Neuron (in vitro differentiated cells): ENCODE data around the gene CCHCR1.

ENCODE experiments used
- H2AFZ ChIP-seq: one replicate; pipeline ENCODE4 v1.6.1; 2013; ENCODE audit warnings: low read depth, mild to moderate bottlenecking, inconsistent platforms, low read length, moderate library complexity
- H3K27me3 ChIP-seq: one replicate; pipeline ENCODE4 v1.6.1; 2013; ENCODE audit warnings: low read length; ENCODE audit not compliant: insufficient read depth
- H3K36me3 ChIP-seq: one replicate; pipeline ENCODE4 v1.6.1; 2013; ENCODE audit warnings: low read length; ENCODE audit not compliant: insufficient read depth
- H3K4me1 ChIP-seq: one replicate; pipeline ENCODE4 v1.6.1; 2013; ENCODE audit warnings: low read length; ENCODE audit not compliant: insufficient read depth
- H3K4me3 ChIP-seq: 2 replicates; pipeline ENCODE4 v1.5.1; 2013; ENCODE audit warnings: mild to moderate bottlenecking, low read length, moderate library complexity
- H3K9me3 ChIP-seq: one replicate; pipeline ENCODE4 v1.6.1; 2013; ENCODE audit warnings: low read length

The CCHCR1 gene

DNA sequence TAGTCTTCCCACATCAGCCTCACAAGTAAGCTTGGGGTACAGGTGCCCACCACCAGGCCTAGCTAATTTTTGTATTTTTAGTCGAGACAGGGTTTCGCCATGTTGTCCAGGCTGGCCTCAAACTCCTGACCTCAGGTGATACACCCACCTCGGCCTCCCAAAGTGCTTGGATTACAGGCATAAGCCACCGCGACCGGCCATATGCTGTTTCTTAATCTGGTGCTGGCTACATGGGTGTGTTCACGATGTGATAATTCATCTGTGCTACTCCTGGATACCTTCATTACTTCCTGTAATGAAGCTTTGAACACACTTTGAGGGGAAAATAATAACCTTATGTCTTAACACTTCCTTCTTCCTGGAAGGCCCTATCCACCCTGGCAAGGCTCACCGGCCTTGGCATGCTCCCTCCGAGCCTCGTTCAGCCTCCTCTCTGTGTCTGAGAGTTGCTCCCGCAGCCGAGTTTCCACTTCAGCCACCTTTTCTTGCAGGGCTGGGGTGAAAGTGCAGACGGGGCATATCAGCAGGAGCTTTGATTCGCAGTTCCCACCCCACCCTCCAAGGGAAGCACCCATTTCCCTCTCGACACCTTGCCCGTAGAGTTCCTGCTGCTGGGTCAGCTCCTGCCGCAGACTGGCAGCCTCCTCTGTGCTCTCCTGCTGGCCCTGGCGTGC, 13.2 kb downstream of the CCHCR1 start:
- H3K36me3 ChIP-seq = peaks cover 21% of the 10 kb centered on the region
- H3K4me3 ChIP-seq = no peak overlapping the region
- no peaks in the 10 kb centered on the region for H3K27me3 ChIP-seq
- H3K9me3 ChIP-seq = no peaks in the 10 kb centered on the region
- no peaks in the 10 kb centered on the region for H3K4me1 ChIP-seq
- H2AFZ ChIP-seq = no peak overlapping the region

DNA sequence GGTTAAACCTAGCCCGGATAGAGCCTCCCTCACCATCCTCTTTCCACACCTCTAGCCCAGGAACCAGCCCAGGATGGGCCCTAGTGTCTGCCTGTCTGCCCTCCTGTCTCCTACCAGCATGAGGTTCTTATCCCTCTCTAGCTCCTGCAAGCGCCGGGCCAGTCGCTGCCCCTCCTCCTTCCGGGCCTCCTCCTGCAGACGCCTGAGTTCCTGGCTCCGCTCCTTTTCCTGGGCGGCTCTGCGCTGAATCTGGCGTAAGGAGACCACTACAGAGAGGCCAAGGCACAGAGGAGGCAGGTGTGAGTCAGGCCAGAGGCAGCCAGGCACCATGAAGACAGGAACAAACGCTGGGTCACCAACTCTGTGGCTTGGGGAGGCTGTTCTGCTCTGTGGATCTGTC, 14.5 kb downstream of the CCHCR1 start:
- Histone ChIP-seq H3K27me3 (no peaks in the 10 kb centered on the region), H3K36me3 (peaks cover 21% of the 10 kb centered on the region)

DNA sequence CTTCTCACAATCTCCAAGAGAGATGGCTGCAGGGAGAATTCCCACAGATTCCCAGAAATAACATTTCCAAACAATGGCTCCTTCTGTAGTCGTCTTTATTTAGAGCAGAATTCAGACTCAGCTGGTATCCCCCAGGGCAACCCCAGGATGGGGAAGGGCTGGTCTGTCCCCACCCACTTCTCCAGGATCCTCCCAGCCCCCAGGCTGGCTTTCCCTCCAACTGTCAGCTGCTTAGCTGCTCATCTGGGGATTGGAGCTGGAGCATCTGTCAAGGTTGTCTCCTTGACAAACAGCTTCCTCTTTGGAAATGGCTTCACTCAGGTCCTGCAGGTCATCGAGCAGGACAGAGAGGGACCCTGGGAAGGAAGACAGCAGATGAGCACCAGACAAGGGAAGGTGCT, 15.2 kb downstream of the CCHCR1 start:
- Histone ChIP-seq H3K27me3 (no peaks in the 10 kb centered on the region), H3K4me1 (no peaks in the 10 kb centered on the region), H2AFZ (no peak overlapping the region), H3K9me3 (no peaks in the 10 kb centered on the region), H3K36me3 (peaks cover 21% of the 10 kb centered on the region), H3K4me3 (no peak overlapping the region)

More for the DNA sequence above, 14.5 kb downstream of the CCHCR1 start:
- H3K4me3 ChIP-seq = no peak overlapping the region
- H3K4me1 ChIP-seq = no peaks in the 10 kb centered on the region
- no peak overlapping the region for H2AFZ ChIP-seq
- H3K9me3 ChIP-seq = no peaks in the 10 kb centered on the region

DNA sequence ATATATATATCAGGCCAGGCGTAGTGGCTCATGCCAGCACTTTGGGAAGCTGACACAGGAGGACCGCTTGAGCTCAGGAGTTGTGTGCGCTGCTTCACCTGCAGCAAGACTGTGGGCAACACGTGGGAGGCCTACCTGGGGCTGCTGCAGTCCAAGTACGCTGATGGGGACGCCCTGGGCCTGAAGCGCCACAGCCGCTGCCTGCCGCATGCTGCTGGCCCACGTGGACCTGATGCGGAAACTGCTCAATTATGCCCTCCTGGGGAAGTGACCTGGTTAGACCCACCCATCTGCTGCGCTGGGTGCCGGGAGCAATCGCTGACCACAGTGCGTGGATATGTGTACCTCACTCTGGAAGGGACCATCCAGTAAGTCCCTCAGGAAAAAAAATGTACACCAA, 17.0 kb downstream of the CCHCR1 start:
- Histone ChIP-seq H3K9me3 (no peaks in the 10 kb centered on the region), H3K27me3 (no peaks in the 10 kb centered on the region), H2AFZ (no peak overlapping the region), H3K36me3 (peaks cover 21% of the 10 kb centered on the region), H3K4me1 (no peaks in the 10 kb centered on the region), H3K4me3 (no peak overlapping the region)

DNA sequence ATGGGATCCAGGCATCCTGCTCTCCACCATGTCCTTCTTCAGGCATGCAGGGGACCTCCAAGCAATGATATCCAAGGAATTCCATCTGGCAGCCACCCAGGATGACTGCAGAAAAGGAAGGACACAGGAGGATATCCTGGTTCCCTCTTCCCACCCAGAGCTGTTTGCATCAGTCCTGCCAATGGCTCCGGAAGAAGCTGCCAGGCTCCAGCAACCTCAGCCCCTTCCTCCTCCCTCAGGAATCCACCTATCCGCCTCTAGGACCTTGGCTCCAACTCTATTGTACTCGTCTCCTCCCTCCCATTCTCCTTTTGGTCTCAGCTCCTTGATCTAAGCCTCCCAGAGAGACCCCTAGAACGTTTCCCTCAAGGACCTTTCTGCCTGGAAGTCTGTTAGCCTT, 18.0 kb downstream of the CCHCR1 start:
- Histone ChIP-seq H3K27me3 (no peaks in the 10 kb centered on the region), H2AFZ (no peak overlapping the region)

DNA sequence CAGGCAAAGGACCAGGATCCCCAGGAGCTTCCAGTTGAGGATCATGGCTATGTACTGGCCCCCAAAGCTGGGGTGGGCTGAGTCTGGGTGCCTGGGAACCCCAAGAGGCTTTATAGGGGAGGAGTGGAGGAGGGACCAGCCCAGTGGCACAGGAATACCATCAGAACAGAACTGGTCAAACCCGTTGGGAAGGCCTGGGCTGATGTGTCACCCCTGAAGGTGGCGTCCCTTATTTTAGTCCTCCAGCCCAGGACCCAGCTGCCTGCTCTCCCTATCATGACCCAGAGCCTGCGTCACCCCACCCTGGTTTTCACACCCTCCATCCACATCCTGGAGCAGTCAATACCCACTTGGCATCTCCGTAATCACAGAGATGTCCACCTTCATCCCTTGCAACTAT, 18.6 kb downstream of the CCHCR1 start, which contains the start of gene PSORS1C2:
TSS of gene PSORS1C2 (minus strand) at position 85 of the 400 bp plus-strand sequence. CDS start at position 45, 40 bp downstream.
- no peaks in the 10 kb centered on the region for H3K4me1 ChIP-seq

More for the DNA sequence above, 18.0 kb downstream of the CCHCR1 start:
- H3K4me1 ChIP-seq = no peaks in the 10 kb centered on the region
- no peaks in the 10 kb centered on the region for H3K9me3 ChIP-seq
- H3K4me3 ChIP-seq = no peak overlapping the region
- peaks cover 16% of the 10 kb centered on the region for H3K36me3 ChIP-seq

DNA sequence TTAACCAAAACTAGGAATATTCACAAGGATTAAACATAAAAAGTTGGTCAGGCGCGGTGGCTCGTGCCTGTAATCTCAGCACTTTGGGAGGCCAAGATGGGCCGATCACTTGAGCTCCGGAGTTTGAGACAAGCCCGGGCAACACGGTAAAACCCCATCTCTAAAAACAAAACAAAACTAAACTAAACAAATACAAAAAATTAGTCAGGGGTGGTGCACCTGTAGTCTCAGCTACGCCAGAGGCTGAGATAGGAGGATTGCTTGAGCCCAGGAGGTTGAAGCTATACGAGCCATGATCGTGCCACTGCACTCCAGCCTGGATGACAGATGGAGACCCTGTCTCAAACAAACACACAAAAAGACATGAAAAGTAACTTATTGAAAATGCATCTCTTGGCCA, 21.9 kb downstream of the CCHCR1 start:
- Histone ChIP-seq H3K4me3 (no peak overlapping the region), H3K9me3 (no peaks in the 10 kb centered on the region), H3K36me3 (no peaks in the 10 kb centered on the region), H3K4me1 (no peaks in the 10 kb centered on the region), H3K27me3 (no peaks in the 10 kb centered on the region), H2AFZ (no peak overlapping the region)

More for the DNA sequence above, 18.6 kb downstream of the CCHCR1 start, which contains the start of gene PSORS1C2:
- Histone ChIP-seq H3K27me3 (no peaks in the 10 kb centered on the region), H3K4me3 (no peak within 1 kb of the TSS), H3K36me3 (peaks cover 11% of the 10 kb centered on the region), H2AFZ (no peak within 1 kb of the TSS), H3K9me3 (no peaks in the 10 kb centered on the region)

DNA sequence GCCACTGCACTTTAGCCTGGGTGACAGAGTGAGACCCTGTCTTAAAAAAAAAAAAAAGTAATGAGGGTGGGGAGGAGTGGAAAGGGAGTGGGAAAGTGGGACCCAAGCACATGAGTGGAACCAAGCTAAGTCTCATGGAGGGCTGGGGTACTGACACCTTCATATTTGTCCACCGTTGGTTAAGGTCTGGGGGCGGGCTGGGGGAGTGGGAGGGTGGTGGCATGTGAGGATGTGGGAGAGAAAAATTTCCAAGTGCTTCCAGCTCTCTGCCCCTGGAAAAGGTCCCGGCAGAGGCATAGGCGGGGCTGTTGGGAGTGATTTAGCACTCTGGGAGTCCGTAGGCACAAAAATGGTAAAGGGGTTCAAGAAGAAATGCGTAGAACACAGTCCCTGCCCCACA, 24.8 kb downstream of the CCHCR1 start:
- Histone ChIP-seq H3K27me3 (peaks cover 3% of the 10 kb centered on the region), H2AFZ (no peak overlapping the region), H3K9me3 (no peaks in the 10 kb centered on the region), H3K4me3 (no peak overlapping the region), H3K36me3 (no peaks in the 10 kb centered on the region), H3K4me1 (no peaks in the 10 kb centered on the region)

DNA sequence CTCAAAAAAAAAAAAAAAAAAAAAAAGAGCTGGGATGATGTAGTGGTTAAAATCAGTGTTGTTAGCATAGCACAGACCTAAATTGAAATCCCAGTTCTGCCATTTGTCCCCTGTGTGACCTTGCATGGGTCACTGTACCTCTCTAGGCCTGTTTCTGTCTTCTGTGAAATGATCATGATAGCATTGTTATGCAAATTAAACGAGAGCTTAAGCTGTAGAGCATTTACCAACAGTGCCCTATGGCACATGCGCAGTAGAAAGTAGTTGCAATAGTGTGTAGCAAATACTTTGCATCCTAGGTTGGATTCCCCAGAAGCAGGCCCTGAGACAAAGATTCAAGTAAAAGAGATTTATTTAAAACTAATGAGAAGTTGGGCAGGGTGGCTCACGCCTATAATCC, 26.0 kb downstream of the CCHCR1 start:
- H3K4me1 ChIP-seq = no peaks in the 10 kb centered on the region
- no peaks in the 10 kb centered on the region for H3K9me3 ChIP-seq
- H3K36me3 ChIP-seq = no peaks in the 10 kb centered on the region
- peaks cover 6% of the 10 kb centered on the region for H3K27me3 ChIP-seq
- no peak overlapping the region for H2AFZ ChIP-seq
- no peak overlapping the region for H3K4me3 ChIP-seq

DNA sequence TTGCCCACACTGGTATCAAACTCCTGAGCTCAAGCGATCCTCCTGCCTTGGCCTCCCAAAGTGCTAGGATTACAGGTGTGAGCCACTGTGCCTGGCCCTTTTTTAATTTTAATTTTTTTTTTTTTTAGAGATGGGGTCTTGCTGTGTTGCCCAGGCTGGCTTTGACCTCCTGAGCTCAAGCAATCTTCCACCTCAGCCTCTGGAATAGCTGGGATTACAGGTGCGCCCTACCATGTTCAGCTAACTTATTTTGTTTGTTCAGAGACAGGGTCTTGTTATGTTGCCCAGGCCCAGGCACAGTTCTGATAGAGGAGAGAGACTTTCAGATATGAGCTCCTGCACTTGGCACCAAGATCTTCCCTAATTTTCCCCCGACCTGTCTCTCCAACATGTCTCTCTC, 26.9 kb downstream of the CCHCR1 start:
- H3K4me3 ChIP-seq = no peak overlapping the region
- H3K27me3 ChIP-seq = peaks cover 10% of the 10 kb centered on the region
- H3K4me1 ChIP-seq = no peaks in the 10 kb centered on the region
- H2AFZ ChIP-seq = no peak overlapping the region
- no peaks in the 10 kb centered on the region for H3K9me3 ChIP-seq
- H3K36me3 ChIP-seq = no peaks in the 10 kb centered on the region

DNA sequence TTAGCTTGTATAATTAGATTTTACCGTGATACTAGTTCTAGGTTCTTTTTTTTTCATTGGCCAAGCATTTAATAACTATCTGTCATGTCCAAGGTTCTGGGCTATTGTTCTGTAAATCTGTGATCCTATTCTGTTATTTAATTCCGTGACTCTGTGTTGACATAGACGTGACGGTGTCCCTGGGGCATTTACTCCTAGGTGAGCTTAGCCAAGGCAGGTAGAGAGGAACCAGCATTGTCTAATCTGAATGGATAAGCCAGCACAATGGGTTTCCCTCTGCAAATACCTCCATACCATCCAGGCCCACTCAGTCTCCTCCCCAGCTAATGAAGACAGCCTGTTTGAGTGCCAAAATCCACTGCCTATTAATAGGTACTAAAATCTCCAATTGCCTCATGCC, 28.5 kb downstream of the CCHCR1 start:
- Histone ChIP-seq H3K4me1 (no peaks in the 10 kb centered on the region), H3K4me3 (no peak overlapping the region), H3K9me3 (no peaks in the 10 kb centered on the region)

DNA sequence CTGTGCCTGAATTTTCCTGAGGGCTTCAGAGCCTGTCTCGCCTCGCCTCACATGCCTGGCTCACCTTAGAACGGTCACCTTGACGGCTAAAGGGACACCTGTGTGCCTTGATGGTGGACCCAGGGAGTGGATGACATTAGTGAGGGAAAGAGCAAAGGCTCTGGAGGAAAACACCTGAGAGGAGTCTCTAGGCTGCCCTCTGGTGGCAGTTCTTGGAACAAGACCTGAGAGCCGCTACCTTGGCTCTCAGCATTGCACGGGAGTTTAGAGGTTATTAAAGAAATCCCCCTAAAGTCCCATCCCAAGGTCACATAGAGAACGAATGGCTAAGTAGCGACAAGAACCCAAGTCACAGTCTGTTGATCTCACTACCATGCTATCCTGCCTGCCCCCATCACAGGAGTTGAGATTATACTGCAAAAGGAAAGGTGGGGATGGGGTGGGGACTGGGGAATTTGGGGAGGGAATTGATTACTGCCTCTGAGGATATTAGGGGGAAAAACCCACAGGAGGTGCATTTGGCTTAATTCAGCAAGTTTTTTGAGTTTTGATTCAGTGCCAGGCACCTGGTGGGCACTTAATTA, 29.4 kb downstream of the CCHCR1 start:
- H3K9me3 ChIP-seq = no peaks in the 10 kb centered on the region
- H3K36me3 ChIP-seq = no peaks in the 10 kb centered on the region
- H3K27me3 ChIP-seq = peaks cover 13% of the 10 kb centered on the region
- no peak overlapping the region for H3K4me3 ChIP-seq
- no peak overlapping the region for H2AFZ ChIP-seq
- no peaks in the 10 kb centered on the region for H3K4me1 ChIP-seq

More for the DNA sequence above, 28.5 kb downstream of the CCHCR1 start:
- Histone ChIP-seq H2AFZ (no peak overlapping the region), H3K27me3 (peaks cover 13% of the 10 kb centered on the region), H3K36me3 (no peaks in the 10 kb centered on the region)

DNA sequence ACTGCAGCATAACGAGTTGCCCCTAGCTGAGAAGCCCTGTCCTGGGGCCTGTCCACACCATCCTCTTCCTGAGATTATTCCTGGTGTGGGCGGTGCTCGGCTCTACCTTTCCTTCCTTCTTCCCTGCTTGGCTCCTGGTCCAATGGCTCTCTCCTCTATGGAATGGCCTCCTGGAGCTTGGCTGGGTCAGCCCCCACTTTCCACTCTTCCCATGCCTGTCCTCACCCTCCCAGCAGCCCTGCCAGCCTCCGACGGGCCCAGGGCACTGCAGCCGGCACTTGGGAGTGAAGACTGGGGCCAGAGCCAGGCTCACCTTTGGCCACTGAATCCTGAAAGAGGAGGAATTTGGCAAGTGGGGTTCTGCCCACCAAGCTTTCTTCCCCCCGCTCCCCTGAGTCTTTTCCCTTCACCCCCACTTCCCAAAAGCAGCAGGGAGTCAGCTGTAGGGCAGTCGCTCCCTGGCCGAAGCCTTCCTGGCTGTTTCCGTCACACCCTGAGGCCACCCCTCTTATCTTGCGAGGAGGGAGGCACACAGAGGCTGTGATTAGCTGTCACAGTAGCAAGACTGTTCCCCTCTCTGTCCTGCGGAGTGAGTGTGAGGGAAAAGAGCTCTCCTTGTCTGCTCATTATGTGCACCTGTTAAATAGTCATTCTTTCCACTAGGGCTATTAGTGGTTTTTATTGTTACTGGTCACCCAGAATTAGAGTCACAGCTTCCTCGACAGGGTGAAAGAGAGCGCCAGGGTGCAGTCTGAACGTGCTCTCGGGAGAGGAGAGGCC, 31.0 kb downstream of the CCHCR1 start:
- Histone ChIP-seq H3K36me3 (no peaks in the 10 kb centered on the region), H3K4me3 (no peak overlapping the region), H2AFZ (no peak overlapping the region), H3K27me3 (peaks cover 17% of the 10 kb centered on the region), H3K9me3 (no peaks in the 10 kb centered on the region), H3K4me1 (no peaks in the 10 kb centered on the region)
